PFSK-1 (cell line): Measurements from ENCODE around the gene TFF2.

Experiments
- POLR2AphosphoS5 ChIP-seq: IDR thresholded peaks from 2 replicates; pipeline ENCODE4 v1.6.1; 2012; ENCODE audit warnings: low read depth, mild to moderate bottlenecking, control low read depth, low read length, moderate library complexity
- TAF1 ChIP-seq: IDR thresholded peaks from 2 replicates; pipeline ENCODE4 v1.6.1; 2012; ENCODE audit warnings: low read length, control low read depth, borderline replicate concordance; ENCODE audit not compliant: insufficient read depth

DNA sequence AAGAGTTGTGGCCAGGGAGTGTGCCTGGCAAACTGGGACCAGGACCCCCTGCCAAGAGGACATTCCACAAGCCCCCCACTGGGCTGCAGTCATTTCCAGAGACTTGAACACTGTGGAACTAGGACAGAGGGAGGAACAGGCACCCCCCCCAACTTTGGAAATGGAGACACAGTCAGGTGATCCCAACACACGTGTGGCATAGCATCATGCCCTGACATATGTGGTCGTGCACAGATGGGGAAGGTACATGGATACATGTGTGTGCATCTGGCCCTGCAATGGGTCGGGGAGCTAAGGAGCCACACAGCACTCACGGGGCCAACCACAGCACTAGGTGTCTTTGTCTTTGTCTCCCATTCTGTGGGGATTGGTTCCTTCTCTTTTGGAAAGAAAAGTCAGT is 28.9 kb downstream of the TFF2 start:
- TF ChIP-seq POLR2AphosphoS5 (no peak), TAF1 (no peak)
